Nucleus accumbens (tissue), 56 donors: Measurements from ENCODE around the gene ITGAL.
"Not testable (repeated sequence)": the region's sequence is repeated elsewhere in the genome, so short reads cannot be mapped to it uniquely, and the experiment has no call there.

Experiments used
- DNase-seq, 56 donors: peaks; one replicate each; lab custom pipeline; 2025; lab: John Stamatoyannopoulos, UW

ITGAL gene

GRCh38 chr16:30490210-30490609 lies 17.7 kb downstream of the ITGAL start:
- peak in 3 of 56 donors; percentile 1 to 6 (median 4) for DNase-seq

- no peak for DNase-seq
Measured at GRCh38 chr16:30491229-30491628, 18.7 kb downstream of the ITGAL start.

GRCh38 chr16:30491744-30492308 lies 19.3 kb downstream of the ITGAL start:
- no peak for DNase-seq

- DNase-seq: no peak
Measured at GRCh38 chr16:30493941-30494488, 21.5 kb downstream of the ITGAL start.

GRCh38 chr16:30494709-30495108 lies 22.2 kb downstream of the ITGAL start:
- no peak for DNase-seq

GRCh38 chr16:30499284-30499683 lies 26.7 kb downstream of the ITGAL start:
- no peak for DNase-seq

GRCh38 chr16:30503403-30504296 lies 31.1 kb downstream of the ITGAL start:
- no peak for DNase-seq

- no peak for DNase-seq
Measured at GRCh38 chr16:30509081-30509765, 36.7 kb downstream of the ITGAL start.

- no peak for DNase-seq
Measured at GRCh38 chr16:30510376-30510938, 37.9 kb downstream of the ITGAL start.

GRCh38 chr16:30511509-30511908 lies 39.0 kb downstream of the ITGAL start:
- DNase-seq: no peak

- no peak for DNase-seq
Measured at GRCh38 chr16:30515275-30515674, 42.7 kb downstream of the ITGAL start.

- DNase-seq: no peak
Measured at GRCh38 chr16:30518552-30518951, 46.0 kb downstream of the ITGAL start.

- no peak for DNase-seq
Measured at GRCh38 chr16:30519120-30520049, 46.8 kb downstream of the ITGAL start.

- DNase-seq: no peak
Measured at GRCh38 chr16:30521476-30521872, 48.9 kb downstream of the ITGAL start.

GRCh38 chr16:30521873-30522641 lies 49.5 kb downstream of the ITGAL start:
- no peak for DNase-seq

GRCh38 chr16:30522702-30523463 lies 50.3 kb downstream of the ITGAL start:
- DNase-seq: not testable (repeated sequence)

GRCh38 chr16:30523768-30524574 lies 51.4 kb downstream of the ITGAL start:
- peak in 1 of 56 donors; percentile 4 for DNase-seq
